NCI-H1105 treated with DMSO at 0.1 percent for 48 hours (cell line): ENCODE results near the gene RHOG.
"Not testable (repeated sequence)": the region's sequence is repeated elsewhere in the genome, so short reads cannot be mapped to it uniquely, and the experiment has no call there.

ENCODE experiments used
- DNase-seq: peaks from one replicate; lab custom pipeline; 2025; lab: John Stamatoyannopoulos, UW

Gene RHOG

DNA sequence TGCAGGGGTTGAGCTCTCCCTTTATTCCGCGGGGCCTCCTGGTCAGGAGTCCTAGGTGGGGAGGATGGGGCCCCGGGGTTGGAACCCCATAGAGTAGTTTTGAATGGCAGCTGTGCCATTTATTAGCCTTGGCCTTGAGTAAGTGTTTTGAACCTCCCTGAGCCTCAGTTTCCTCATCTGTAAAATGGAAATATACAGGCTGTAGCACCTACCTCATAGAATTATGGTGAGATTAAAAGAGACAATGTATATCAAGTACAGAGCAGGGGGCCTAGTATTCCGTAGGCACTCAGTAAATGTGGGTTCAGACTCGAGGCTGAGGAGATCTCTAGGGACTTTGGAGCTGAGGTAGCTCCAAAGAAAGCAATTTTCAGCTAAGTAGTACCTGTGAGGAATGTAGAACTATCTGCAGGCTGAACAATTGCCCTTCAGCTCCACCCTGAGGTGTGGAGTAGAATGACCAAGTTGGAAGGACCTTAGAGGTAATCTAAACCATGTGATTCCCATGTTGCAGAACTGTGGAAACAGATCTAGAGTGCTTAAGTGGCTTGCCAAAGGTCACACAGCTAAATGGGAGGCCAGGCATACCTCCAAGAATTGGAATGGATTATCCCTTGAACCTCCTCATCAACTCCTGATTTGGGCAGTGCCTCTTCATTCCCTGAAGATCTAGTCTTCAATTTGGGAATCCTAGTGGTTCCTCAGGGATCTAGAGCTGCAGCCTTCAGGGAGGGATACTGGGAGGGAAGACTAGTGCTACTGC, 31.7 kb downstream of the RHOG start:
- peak; percentile 61 for DNase-seq

DNA sequence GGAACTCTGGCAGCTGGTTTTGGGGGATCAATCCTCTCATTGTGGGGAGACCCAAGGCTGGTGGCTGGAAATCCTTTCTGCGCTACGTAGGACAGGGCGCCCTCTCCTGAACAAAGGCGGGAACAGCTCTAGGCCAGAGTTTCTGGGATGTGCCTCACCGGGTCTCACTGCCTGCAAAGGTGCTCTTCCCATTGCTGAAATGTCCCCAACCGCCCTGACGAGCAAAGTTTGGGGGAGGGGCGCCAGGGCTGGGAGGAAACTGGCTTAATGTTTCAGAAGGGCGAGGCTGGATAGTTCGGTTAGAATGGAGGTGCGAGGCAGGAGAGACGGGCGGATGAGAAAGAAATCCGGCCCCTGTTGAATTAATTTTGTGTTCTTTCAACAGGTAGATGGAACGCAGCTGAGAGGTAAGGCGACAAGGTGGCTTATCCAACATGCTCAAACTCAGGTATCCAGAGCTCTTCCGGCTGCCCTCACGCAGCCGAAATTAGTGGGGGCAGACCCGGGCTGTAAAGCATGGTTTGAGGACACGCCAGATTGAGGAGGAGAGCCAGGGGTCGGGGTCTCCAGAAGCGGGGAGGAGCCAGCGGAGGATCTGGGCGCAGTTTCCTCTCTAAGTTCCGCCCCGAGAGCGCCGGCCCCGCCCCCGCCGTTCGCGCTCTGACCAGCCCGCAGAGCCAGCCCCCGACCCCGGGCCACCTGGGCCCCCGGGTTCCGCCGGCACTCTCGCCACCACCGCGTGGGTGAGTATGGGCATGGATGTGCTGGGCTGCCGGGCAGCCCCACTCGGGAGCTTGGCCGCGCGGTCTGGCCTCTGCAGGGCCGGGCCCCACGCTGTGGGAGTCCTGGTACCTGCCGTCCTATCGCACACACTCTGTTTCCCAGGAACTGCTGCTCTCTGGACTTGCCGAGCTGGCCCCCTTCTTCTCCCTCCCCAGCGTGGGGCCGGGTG, 32.6 kb downstream of the RHOG start, which contains the start of gene PGAP2:
PGAP2 (plus strand) TSS at position 652 of the 952 bp plus-strand sequence. CDS start 2,700 bp downstream, outside the sequence.
- peak; percentile 64 for DNase-seq

DNA sequence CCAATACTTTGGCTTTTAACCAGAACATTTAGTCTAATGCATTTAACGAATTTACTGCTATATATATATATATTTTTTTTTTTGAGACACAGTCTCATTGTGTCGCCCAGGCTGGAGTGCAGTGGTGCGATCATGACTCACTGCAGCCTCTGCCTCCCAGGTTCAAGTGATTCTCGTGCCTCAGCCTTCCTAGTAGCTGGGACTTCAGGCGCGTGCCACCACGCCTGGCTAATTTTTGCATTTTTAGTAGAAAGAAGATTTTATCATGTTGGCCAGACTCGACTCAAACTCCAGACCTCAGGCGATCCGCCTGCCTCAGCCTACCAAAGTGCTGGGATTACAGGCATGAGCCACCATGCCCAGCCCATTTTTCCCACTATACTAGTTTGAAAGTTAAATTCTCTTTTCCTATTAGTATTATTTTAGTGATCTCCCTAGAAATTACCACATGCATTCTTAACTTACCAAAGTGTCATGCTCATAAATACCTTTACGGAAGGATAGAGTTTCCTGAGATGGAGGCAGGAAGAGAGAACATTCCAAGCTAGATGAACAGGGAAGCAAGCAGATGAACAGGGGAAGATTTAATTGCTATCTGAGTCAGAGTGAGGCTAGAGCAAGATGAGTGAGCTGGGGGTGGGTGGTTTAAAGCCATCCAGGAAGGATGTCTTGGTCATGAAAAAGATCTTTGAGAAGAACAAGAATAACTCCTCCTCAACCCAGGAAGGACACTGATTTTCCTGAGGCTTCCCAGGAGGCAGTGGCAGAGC, 36.8 kb downstream of the RHOG start:
- no peak for DNase-seq

DNA sequence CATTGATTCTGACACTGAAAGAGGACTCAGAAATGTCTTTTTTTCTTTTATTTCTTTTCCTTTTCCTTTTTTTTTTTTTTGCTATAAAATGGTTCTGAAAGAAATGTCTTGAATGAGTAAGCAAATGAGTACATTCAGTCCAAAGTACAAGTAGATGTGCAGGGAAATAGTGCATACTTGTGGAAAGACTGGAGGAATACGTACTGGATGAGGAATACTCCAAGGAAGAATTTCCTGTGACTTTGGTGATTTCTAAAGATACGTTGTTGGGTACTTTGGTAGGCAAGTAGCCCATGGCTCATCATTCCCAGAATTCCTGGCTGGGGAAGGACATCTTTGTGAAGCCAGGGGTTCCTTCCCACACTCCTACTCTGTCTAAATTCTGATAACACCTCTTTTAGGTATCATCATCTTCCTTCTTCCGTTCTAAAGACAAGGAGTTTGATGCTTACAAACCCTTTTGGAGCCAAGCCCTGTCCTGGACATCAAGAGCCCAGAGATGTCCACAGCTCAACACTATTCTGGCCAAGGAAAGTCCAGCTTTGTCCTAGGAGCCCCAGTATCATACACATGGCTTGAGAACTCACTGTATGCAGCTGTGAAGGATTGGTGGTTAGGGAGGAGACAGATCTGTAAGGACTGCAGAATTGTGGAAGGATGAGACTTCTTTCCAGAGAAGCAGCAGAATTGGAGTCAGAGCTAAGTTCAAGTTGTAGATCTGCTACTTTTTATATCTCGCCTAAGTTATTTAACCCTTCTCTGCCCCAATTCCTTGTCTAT, 38.6 kb downstream of the RHOG start:
- no peak for DNase-seq

DNA sequence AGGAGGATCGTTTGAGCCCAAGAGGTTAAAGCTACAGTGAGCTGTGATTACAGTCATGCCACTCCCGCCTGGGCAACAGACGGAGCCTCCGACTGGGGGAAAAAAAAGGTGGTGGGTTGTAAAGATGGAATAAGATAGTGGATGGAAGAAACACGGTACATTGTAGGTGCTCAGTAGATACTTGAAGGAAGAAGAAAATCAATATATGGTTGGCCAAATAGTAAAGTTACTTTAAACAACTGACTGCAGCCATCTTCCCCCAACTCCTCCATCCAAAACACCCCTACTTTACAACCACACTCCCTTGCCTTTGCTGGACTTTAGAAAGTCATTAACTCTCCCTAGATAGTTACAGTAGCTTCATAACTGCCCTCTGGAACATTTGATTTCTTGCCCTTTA, 40.9 kb downstream of the RHOG start:
- DNase-seq: no peak

DNA sequence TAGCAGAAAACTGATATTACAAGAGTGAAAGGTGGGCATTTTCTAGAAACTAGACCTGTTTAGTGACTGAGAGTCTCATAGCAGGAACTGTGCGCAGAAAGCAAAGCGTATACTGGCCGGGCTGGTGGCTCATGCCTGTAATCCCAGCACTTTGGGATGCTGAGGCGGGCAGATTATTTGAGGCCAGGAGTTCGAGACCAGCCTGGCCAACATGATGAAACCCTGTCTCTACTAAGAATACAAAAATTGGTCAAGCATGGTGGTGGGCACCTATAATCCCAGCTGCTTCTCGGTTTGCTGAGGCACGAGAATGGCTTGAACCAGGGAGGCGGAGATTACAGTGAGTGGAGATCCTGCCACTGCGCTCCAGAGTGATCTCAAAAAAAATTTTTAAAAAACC, 41.6 kb downstream of the RHOG start:
- no peak for DNase-seq

DNA sequence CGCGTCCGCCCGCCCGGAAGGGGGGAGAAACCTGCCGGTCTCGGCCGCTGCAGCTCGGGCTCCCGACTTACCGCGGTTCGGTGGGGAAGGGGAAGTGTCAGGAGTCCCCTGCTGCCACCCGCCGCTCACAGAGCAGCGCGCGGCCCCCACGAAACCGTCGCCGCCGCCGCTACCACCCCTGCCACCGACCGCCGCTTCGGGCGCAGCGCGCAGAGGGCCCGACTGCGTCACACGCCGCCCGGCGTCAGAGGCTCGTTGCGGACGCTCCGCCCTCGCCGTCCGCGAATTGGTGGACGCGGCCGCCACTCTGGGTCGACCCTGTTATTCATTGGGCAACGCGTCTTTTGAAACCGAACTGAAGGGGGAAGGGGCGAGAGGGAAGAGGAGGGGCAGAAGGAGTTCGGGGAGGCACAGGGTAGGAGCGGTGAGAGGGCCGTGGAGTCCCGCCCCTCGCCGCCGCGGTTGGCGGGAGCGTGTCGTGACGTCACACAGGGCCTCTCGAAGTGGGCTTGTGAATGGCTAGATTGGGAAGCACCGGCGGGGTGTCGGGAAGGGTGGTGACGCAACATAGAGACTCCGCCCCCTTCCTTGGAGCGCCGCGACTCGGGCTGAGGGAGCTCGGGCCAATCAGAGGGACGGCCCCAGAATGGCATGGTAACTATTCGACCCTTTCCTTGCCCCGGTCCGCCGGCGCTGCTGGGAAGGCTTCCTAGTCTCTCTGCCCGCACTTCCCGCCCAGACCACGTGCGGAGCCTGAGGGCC, 43.2 kb downstream of the RHOG start, which contains the start of gene NUP98:
NUP98 (minus strand) TSS at position 226 of the 762 bp plus-strand sequence. CDS start 15,437 bp downstream, outside the sequence.
- DNase-seq: peak; percentile 99

DNA sequence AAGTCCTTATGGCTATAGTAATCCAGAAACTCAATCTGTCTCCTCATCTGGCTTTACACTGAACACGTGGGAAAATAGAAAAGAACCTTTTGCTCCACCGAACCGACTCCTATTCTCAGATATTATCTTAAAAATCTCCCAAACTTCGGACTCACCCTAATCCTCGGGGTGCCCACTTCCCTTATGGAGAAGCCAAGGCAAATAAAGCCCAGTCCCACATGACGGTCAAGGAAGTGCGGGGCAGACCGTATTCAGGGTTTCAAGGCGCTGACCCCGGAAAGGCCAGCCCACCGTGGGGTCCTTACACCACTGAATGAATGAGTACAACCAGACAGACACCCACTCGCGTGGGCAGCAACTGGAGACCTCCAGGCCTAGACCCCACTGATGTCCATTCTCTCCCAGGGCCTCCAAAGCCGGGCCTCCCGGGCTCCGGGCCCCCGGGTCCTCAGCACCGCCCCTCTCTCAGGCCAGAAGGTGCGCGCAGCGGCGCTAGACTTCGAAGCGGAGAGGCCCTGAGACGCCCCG, 43.9 kb downstream of the RHOG start:
- peak; percentile 57 for DNase-seq

DNA sequence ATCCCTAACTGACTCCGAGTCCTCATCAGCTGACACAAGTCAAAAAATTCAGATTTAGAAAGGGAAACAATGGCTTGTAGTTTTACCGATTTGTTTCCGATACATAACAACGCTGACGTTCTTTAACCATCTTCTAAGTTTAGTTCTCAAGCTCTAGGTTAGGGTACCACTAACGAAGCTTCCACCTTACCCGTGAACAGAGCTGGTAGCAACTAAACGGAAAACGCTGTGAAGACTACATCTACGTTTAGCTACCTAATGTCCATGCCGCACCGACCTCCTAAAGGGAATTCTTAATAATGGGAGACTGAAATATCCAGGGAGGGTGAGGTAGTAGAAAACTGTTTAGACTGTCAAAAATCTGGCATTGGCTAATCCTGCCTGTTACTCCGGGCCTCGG, 44.4 kb downstream of the RHOG start:
- DNase-seq: no peak

DNA sequence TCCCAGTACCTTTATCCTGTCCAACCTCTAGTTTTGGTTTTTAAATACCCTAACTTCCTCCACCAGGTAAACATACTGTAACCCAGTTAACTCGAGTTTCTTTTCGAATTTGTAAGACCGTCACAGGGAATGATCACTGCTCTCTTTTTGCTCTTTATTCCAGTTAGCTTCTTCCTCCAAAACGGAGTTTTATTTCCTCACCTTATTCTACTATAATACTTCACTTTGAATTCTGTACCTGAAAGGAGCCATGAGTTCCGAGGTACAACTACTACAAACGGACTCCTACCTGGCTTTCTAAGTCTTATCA, 44.8 kb downstream of the RHOG start:
- DNase-seq: no peak

DNA sequence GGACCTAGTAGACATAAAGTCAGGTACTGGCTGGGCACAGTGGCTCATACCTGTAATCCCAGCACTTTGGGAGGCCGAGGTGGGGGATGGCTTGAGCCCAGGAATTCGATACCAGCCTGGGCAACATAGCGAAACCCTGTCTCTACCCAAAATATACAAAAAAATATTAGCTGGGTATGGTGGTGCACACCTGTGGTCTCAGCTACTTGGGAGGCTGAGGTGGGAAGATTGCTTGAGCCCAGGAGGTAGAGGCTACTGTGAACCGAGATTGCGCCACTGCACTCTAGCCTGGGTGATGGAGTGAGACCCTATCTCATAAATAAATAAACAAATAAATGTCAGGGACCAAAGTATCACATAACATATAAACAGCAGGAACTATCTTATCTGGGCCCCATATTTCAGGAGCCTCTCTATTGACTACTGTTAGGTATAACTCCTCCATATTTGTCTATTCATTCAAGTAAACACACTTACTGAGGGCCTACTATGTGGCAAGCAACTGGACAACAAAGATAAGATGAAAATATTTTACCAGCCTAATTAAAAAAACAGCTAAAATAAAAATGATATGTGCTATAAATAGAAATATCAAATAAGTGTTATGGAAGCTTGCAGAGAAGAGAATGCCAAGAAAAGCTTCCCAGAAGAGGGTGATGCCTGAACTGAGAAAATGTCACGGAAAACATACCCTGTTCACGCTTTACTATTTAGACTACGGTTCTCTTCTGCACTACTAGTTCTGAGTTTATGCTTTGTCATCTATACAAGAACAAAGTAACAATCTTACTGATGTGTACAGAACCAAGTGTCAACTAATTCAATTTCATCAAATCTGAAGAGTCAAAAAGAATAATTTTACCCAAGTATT, 45.4 kb downstream of the RHOG start:
- DNase-seq: no peak

DNA sequence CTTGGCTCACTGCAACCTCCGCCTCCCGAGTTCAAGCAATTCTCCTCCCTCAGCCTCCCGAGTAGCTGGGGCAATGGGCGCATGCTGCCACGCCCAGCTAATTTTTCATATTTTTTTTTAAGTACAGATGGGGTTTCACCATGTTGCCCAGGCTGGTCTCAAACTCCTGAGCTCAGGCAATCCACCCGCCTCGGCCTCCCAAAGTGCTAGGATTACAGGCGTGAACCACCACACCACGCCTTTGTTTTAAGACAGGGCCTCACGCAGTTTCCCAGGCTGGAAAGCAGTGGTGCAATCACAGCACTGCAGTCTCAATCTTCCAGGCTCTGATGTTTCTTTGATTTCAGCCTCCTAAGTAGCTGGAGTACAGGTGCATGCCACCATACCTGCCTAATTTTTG, 46.4 kb downstream of the RHOG start:
- not testable (repeated sequence) for DNase-seq

DNA sequence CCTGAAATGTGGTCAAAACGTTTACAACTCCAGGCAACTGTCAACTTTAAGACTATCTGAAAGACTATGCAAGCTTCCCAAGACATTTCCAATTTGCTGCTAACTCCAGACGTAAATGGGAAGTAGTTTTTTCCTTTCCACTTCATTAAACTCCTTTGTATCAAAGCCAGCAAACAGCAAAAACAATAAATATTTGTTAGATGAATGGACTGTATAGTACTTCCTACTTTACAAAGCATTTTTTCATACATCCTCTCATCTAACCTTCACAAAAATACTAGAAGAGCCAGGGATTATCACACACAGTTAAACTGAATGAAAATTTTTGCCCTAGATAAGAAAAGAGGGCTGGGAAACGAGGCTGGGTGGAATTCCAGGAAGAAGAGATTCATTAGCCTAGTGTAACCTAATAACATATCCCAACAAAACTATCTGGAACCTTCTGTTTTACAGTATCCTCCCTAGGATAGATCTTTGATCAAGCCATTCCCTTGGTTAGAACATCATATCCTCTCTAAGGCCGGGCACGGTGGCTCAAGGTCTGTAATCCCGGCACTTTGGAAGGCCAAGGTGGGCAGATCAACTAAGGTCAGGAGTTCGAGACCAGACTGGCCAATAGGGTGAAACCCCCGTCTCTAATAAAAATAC, 53.9 kb downstream of the RHOG start:
- DNase-seq: no peak

DNA sequence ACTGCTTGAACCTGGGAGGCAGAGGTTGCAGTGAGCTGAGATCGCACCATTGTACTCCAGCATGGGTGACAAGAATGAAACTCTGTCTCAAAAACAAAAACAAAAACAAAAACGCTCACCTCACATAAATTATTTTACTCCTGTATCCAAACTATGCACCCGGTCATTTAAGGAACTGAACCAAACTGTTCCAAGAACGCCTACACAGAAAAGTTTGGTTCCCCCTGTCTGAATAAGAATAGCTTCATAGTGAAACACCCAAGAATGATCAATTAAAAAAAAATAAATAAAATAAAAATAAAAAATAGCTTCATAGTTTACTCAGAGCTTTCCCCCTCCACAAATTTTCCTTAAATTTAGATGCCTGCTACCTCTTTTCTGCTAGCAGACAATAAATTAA, 57.1 kb downstream of the RHOG start:
- DNase-seq: no peak

DNA sequence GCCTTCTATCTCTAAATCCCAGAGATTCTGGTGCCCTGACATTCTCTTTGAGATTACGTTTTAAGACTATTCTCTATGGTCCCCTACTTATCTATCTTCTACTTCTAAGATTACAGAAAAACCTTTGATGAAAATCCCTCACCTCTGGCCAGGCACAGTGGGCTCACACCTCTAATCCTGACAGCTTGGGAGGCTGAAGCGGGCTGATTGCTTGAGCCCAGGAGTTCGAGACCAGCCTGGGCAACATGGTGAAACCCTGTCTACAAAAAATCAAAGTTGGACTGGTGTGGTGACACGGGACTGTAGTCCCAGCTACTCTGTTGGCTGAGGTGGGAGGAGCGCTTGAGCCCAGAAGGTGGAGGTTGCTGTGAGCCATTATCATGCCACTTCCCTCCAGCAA, 57.8 kb downstream of the RHOG start:
- no peak for DNase-seq

DNA sequence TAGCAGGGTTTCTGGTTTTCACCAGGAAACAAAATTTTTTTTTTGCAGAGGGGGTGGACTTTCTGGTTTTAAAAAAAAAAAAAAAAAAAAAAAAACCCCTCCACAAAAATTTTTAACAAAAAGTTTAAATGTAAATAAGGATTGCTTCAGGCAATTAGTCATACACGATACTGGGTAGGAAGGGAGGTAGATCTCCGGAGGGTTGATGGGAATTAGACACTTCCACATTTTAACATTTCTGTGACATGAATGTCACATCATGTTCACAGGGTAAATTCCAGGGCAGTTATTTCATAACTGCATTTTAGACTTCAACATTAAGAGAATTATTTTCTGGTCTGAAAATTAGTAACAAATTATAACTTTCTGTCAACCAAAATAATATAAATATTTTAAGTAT, 59.3 kb downstream of the RHOG start:
- DNase-seq: no peak
